Neural progenitor cell (in vitro differentiated cells): ENCODE data around the gene FSTL4.

Experiments used
- EZH2phosphoT487 ChIP-seq: fragments of 200-600 bp; sonication (generic); IDR thresholded peaks from 2 replicates; pipeline ENCODE4 v1.6.1; 2017; ENCODE audit warnings: antibody characterized with exemption
- TF ChIP-seq, protein P1 (sequence below): fragments of 200-600 bp; sonication (generic); IDR thresholded peaks from 2 replicates; pipeline ENCODE4 v1.5.1; 2017; ENCODE audit warnings: antibody characterized with exemption, mild to moderate bottlenecking

DNA sequence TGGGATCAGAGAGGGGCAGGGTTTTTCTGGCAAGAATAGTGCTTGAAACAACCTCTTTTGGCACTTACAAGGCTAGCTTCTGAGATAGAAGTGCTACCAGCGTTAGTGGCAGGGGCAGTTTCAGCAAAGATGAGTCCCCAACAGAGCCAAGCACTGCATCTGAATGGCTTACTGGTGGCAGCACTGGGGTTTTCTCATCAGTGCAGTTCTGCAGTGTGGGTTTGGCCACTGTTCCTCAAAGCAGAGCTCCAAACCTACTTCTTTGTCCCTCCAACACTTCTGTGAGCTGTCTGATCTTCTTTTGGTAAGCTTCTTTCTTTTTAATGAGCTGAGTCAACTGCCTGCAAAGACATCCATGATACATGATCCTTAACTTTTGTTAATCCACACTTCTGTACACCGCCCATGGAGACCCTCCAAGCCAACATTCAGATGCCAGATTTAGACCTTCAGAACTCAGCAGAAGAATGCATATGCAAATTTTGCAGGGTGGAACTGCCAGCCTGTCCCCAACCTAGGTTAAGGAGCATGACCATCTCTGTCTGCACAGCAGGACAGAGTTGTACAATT lies 29.9 kb upstream of the FSTL4 start:
- TF ChIP-seq, protein P1, sequence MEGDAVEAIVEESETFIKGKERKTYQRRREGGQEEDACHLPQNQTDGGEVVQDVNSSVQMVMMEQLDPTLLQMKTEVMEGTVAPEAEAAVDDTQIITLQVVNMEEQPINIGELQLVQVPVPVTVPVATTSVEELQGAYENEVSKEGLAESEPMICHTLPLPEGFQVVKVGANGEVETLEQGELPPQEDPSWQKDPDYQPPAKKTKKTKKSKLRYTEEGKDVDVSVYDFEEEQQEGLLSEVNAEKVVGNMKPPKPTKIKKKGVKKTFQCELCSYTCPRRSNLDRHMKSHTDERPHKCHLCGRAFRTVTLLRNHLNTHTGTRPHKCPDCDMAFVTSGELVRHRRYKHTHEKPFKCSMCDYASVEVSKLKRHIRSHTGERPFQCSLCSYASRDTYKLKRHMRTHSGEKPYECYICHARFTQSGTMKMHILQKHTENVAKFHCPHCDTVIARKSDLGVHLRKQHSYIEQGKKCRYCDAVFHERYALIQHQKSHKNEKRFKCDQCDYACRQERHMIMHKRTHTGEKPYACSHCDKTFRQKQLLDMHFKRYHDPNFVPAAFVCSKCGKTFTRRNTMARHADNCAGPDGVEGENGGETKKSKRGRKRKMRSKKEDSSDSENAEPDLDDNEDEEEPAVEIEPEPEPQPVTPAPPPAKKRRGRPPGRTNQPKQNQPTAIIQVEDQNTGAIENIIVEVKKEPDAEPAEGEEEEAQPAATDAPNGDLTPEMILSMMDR: no peak
- TF ChIP-seq EZH2phosphoT487: no peak
